PC-3 (cell line): ENCODE results near the gene EHD4. TPM values are rescaled to one million over a fixed set of nuclear protein-coding genes. Genes with fewer than 3 reads are reported as not detected.

Source experiments
- ATAC-seq: fragments of 200-7000 bp; cut with Tn5 transposase; 2 replicates; pipeline ENCODE4 v1.9.1; 2020; ENCODE audit warnings: mild to moderate bottlenecking, moderate library complexity
- BruUV-seq: library from RNA; stranded (reverse); fragments of 400-500 nt; replicated peaks from 2 replicates; lab custom pipeline; 2021; lab: Mats Ljungman, UMichigan
- CTCF ChIA-PET: fragments of 300-600 bp; sonication (Branson Sonifier 250); formaldehyde crosslinking; loops from one replicate; lab custom pipeline; 2022; ENCODE audit warnings: antibody characterized with exemption; lab: Charles Lee
- POLR2A ChIA-PET: fragments of 300-600 bp; sonication (Branson Sonifier 250); formaldehyde crosslinking; loops from one replicate; lab custom pipeline; 2022; ENCODE audit warnings: antibody characterized with exemption; ENCODE audit not compliant: unreplicated experiment; lab: Charles Lee
- DNase-seq: peaks from one replicate; pipeline ENCODE4 v3.0.0-alpha.2; 2015
- H2AFZ ChIP-seq: fragments of 300-600 bp; sonication (generic); 2 replicates; pipeline ENCODE4 v1.6.0; 2016; ENCODE audit warnings: antibody characterized with exemption, low read length
- H3F3A ChIP-seq: fragments of 300-600 bp; sonication (generic); one replicate; pipeline ENCODE4 v1.6.0; 2017; ENCODE audit warnings: antibody characterized with exemption, low read length, control low read depth, mild to moderate bottlenecking; ENCODE audit not compliant: unreplicated experiment
- H3K27ac ChIP-seq: fragments of 300-600 bp; sonication (generic); 2 replicates; pipeline ENCODE4 v1.5.1; 2016; ENCODE audit warnings: mild to moderate bottlenecking, low read length
- H3K27me3 ChIP-seq: fragments of 300-600 bp; sonication (generic); 2 replicates; pipeline ENCODE4 v1.6.1; 2016; ENCODE audit warnings: low read length, mixed read lengths
- H3K36me3 ChIP-seq: fragments of 300-600 bp; sonication (generic); 2 replicates; pipeline ENCODE4 v1.6.1; 2016; ENCODE audit warnings: low read depth, mixed run types, low read length, mixed read lengths
- H3K4me1 ChIP-seq: fragments of 300-600 bp; sonication (generic); 2 replicates; pipeline ENCODE4 v1.5.1; 2016; ENCODE audit warnings: low read length; ENCODE audit not compliant: insufficient read depth
- H3K4me2 ChIP-seq: fragments of 300-600 bp; sonication (generic); 2 replicates; pipeline ENCODE4 v1.6.0; 2016; ENCODE audit warnings: low read length
- H3K4me3 ChIP-seq: fragments of 300-600 bp; sonication (generic); 2 replicates; pipeline ENCODE4 v1.5.1; 2016; ENCODE audit warnings: mild to moderate bottlenecking, low read length, mixed read lengths
- H3K79me2 ChIP-seq: fragments of 300-600 bp; sonication (generic); 2 replicates; pipeline ENCODE4 v1.6.1; 2017; ENCODE audit warnings: low read length, mixed read lengths
- H3K9ac ChIP-seq: fragments of 300-600 bp; sonication (generic); 2 replicates; pipeline ENCODE4 v1.6.0; 2016; ENCODE audit warnings: mild to moderate bottlenecking, low read length
- H3K9me2 ChIP-seq: fragments of 300-600 bp; sonication (generic); replicated peaks from 2 replicates; pipeline ENCODE4 v1.6.1; 2016; ENCODE audit warnings: mixed run types, low read length, mixed read lengths
- H3K9me3 ChIP-seq: fragments of 300-600 bp; sonication (generic); 2 replicates; pipeline ENCODE4 v1.6.1; 2016; ENCODE audit warnings: low read length, mixed read lengths
- H4K20me1 ChIP-seq: fragments of 300-600 bp; sonication (generic); 2 replicates; pipeline ENCODE4 v1.6.1; 2016; ENCODE audit warnings: low read length, mixed read lengths
- CTCF ChIP-seq: fragments of 300-600 bp; sonication (generic); conservative IDR thresholded peaks from 2 replicates; pipeline ENCODE4 v1.5.1; 2017; ENCODE audit warnings: antibody characterized with exemption, low read depth, mild to moderate bottlenecking, low read length
- EZH2 ChIP-seq: fragments of 300-600 bp; sonication (generic); IDR thresholded peaks from one replicate; pipeline ENCODE4 v1.6.1; 2017; ENCODE audit warnings: antibody characterized with exemption, mild to moderate bottlenecking, low read length; ENCODE audit not compliant: unreplicated experiment
- EZH2phosphoT487 ChIP-seq: fragments of 300-600 bp; sonication (generic); IDR thresholded peaks from 2 replicates; pipeline ENCODE4 v1.6.1; 2018; ENCODE audit warnings: mild to moderate bottlenecking, antibody characterized with exemption, low read length, borderline replicate concordance
- intact Hi-C: fragments of 100-400 bp; cut with micrococcal nuclease; formaldehyde crosslinking; loops from 2 replicates; pipeline ENCODE4 v1.9.0; 2023
- total RNA-seq: library from RNA; depleted of rRNA; stranded (reverse); fragments of >200 nt; gene quantifications from 2 replicates; pipeline ENCODE4 v1.2.3, GENCODE V29; 2014

EHD4 gene
- total RNA-seq, 1 experiment from 2014 or later: 57.8 TPM

- no peaks in the 10 kb centered on the region for H3K9me3 ChIP-seq
- TF ChIP-seq EZH2phosphoT487 (no peak), EZH2 (no peak), CTCF (no peak)
- H3K79me2 ChIP-seq: no peaks in the 10 kb centered on the region
- H4K20me1 ChIP-seq: no peaks in the 10 kb centered on the region
- peak overlapping the region; percentile 36 for H2AFZ ChIP-seq
- H3K9me2 ChIP-seq: no peaks in the 10 kb centered on the region
- no peaks in the 10 kb centered on the region for H3K27me3 ChIP-seq
- intact Hi-C loops: no loop called here
- BruUV-seq: no TSS peak
- POLR2A ChIA-PET: interaction anchor here (1.2 kb wide), 1 partner anchor 9 kb away, joined by 3 read pairs; the partner anchor contains the start of gene EHD4
- ATAC-seq (no peak), DNase-seq (no peak)
- CTCF ChIA-PET: no interaction called here
- no peaks in the 10 kb centered on the region for H3F3A ChIP-seq
- H3K27ac ChIP-seq: no peak overlapping the region
- no peaks in the 10 kb centered on the region for H3K36me3 ChIP-seq
- H3K4me1 ChIP-seq: peaks cover 16% of the 10 kb centered on the region; the same call in 1 of the 2 replicates
- H3K4me3 ChIP-seq: no peak overlapping the region
- H3K4me2 ChIP-seq: no peak overlapping the region
- H3K9ac ChIP-seq: no peak overlapping the region
Observed at GRCh38 chr15:41981371-41982132, 9.2 kb upstream of the EHD4 start.

GRCh38 chr15:41980654-41981323, 8.4 kb upstream of the EHD4 start:
- Histone ChIP-seq H3K9me3 (no peaks in the 10 kb centered on the region), H3K27me3 (no peaks in the 10 kb centered on the region), H2AFZ (peak overlapping the region; percentile 36), H3K27ac (no peak overlapping the region), H3K36me3 (no peaks in the 10 kb centered on the region), H3K4me2 (no peak overlapping the region), H4K20me1 (no peaks in the 10 kb centered on the region), H3K9ac (no peak overlapping the region), H3K9me2 (no peaks in the 10 kb centered on the region), H3K79me2 (no peaks in the 10 kb centered on the region), H3F3A (no peaks in the 10 kb centered on the region), H3K4me1 (peaks cover 16% of the 10 kb centered on the region; the same call in 1 of the 2 replicates), H3K4me3 (no peak overlapping the region)
- no TSS peak for BruUV-seq
- intact Hi-C loops: no loop called here
- no peak for TF ChIP-seq EZH2phosphoT487
- no peak for DNase-seq
- ATAC-seq: no peak
- POLR2A ChIA-PET: interaction anchor here (1.2 kb wide), 1 partner anchor 8 kb away, joined by 3 read pairs; the partner anchor contains the start of gene EHD4
- CTCF ChIA-PET: no interaction called here

- TF ChIP-seq EZH2 (no peak), CTCF (no peak), EZH2phosphoT487 (no peak)
- Histone ChIP-seq H2AFZ (no peak overlapping the region), H3F3A (no peaks in the 10 kb centered on the region), H3K27ac (no peak overlapping the region), H3K4me1 (peaks cover 16% of the 10 kb centered on the region; the same call in 1 of the 2 replicates), H3K36me3 (no peaks in the 10 kb centered on the region), H3K79me2 (no peaks in the 10 kb centered on the region), H4K20me1 (no peaks in the 10 kb centered on the region), H3K4me3 (no peak overlapping the region), H3K9ac (no peak overlapping the region), H3K9me2 (no peaks in the 10 kb centered on the region), H3K4me2 (no peak overlapping the region), H3K9me3 (no peaks in the 10 kb centered on the region), H3K27me3 (no peaks in the 10 kb centered on the region)
- intact Hi-C loops: loop anchor here (10.0 kb wide), 1 partner anchor 155 kb away; the partner anchor contains the start of gene JMJD7
- CTCF ChIA-PET: no interaction called here
- DNase-seq (peak; percentile 29), ATAC-seq (no peak)
- POLR2A ChIA-PET: no interaction called here
- no TSS peak for BruUV-seq
Observed at GRCh38 chr15:41979493-41980266, 7.3 kb upstream of the EHD4 start.
